Measurements from ENCODE around the gene CDH12. TPM values are rescaled to one million over a fixed set of nuclear protein-coding genes. Genes with fewer than 3 reads are reported as not detected.

CDH12 gene
- total RNA-seq, 1 donor from 2014 or later: 23.5 TPM

- TF ChIP-seq CTCF (IDR thresholded peaks at IDR 0.05; ENCODE audit: partially characterized antibody, unreplicated experiment): no peak
Measured at GRCh38 chr5:22549876-22550671, 303.1 kb downstream of the CDH12 start.

DNA sequence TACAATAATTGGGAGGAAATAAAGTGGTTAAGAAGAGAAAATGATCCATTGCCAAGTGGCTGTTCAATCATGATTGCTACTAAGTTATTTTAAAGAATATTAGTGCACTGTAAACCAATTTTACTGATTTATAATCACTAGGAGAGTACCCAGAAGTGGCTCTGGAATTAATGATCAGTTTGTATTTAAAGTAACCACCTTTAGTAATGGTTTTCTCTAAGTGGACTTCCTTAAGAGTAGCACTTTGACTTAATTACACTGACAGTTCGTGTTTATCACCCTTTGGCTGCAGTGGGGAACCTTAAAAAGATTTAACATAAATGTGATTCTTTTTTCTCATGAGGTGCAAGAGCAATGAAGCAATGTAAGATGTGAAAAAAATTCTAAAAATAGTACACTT, 310.8 kb downstream of the CDH12 start:
- no peak for DNase-seq
- no peak for TF ChIP-seq CTCF (IDR thresholded peaks at IDR 0.05; ENCODE audit: partially characterized antibody, unreplicated experiment)
- no peak overlapping the region for H3K4me3 Mint-ChIP-seq (ENCODE audit: unreplicated experiment)
- no peaks in the 10 kb centered on the region for H3K27me3 Mint-ChIP-seq (ENCODE audit: unreplicated experiment)
- no peaks in the 10 kb centered on the region for H3K9me3 Mint-ChIP-seq (ENCODE audit: unreplicated experiment)
- peaks cover 2% of the 10 kb centered on the region for H3K36me3 Mint-ChIP-seq (ENCODE audit: unreplicated experiment)
- H3K4me1 Mint-ChIP-seq (ENCODE audit: low read depth, unreplicated experiment): no peaks in the 10 kb centered on the region
- no peak overlapping the region for H3K27ac Mint-ChIP-seq (ENCODE audit: unreplicated experiment)

More at GRCh38 chr5:22549876-22550671, 303.1 kb downstream of the CDH12 start:
- no peak for DNase-seq
- no peaks in the 10 kb centered on the region for H3K27me3 Mint-ChIP-seq (ENCODE audit: unreplicated experiment)
- no peak overlapping the region for H3K4me3 Mint-ChIP-seq (ENCODE audit: unreplicated experiment)
- H3K27ac Mint-ChIP-seq (ENCODE audit: unreplicated experiment): no peak overlapping the region
- no peaks in the 10 kb centered on the region for H3K36me3 Mint-ChIP-seq (ENCODE audit: unreplicated experiment)
- no peaks in the 10 kb centered on the region for H3K9me3 Mint-ChIP-seq (ENCODE audit: unreplicated experiment)
- no peaks in the 10 kb centered on the region for H3K4me1 Mint-ChIP-seq (ENCODE audit: low read depth, unreplicated experiment)

- no peak for DNase-seq
- no peak overlapping the region for H3K27ac Mint-ChIP-seq (ENCODE audit: unreplicated experiment)
- TF ChIP-seq CTCF (IDR thresholded peaks at IDR 0.05; ENCODE audit: partially characterized antibody, unreplicated experiment): no peak
- no peaks in the 10 kb centered on the region for H3K4me1 Mint-ChIP-seq (ENCODE audit: low read depth, unreplicated experiment)
- H3K27me3 Mint-ChIP-seq (ENCODE audit: unreplicated experiment): no peaks in the 10 kb centered on the region
- H3K9me3 Mint-ChIP-seq (ENCODE audit: unreplicated experiment): no peaks in the 10 kb centered on the region
- no peak overlapping the region for H3K4me3 Mint-ChIP-seq (ENCODE audit: unreplicated experiment)
- peaks cover 5% of the 10 kb centered on the region for H3K36me3 Mint-ChIP-seq (ENCODE audit: unreplicated experiment)
Measured at GRCh38 chr5:22541037-22541436, 312.1 kb downstream of the CDH12 start.

GRCh38 chr5:22539762-22540161, 313.4 kb downstream of the CDH12 start:
- no peak for TF ChIP-seq CTCF (IDR thresholded peaks at IDR 0.05; ENCODE audit: partially characterized antibody, unreplicated experiment)
- Mint-ChIP-seq H3K4me1 (ENCODE audit: low read depth, unreplicated experiment) (no peaks in the 10 kb centered on the region), H3K27me3 (ENCODE audit: unreplicated experiment) (no peaks in the 10 kb centered on the region), H3K9me3 (ENCODE audit: unreplicated experiment) (no peaks in the 10 kb centered on the region), H3K27ac (ENCODE audit: unreplicated experiment) (no peak overlapping the region), H3K36me3 (ENCODE audit: unreplicated experiment) (peaks cover 5% of the 10 kb centered on the region), H3K4me3 (ENCODE audit: unreplicated experiment) (no peak overlapping the region)
- DNase-seq: no peak

DNA sequence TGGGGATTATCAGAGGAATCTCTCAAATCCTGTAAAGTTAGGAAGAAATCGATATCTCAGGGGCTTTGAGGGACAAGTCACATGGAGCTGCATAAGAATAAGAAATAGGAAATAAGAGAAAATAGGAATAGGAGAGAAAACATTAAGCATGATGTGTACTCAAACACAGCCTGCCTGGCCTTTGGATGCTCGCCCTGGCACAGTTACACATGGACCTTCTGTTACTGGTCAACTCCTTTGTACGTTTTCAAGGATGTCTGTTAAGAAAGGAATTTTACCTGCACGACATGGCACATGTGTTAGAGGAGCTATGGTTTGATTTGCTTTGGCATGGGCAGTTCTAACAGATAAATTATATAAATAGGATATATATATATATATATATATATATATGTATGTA, 321.2 kb downstream of the CDH12 start:
- no peaks in the 10 kb centered on the region for H3K9me3 Mint-ChIP-seq (ENCODE audit: unreplicated experiment)
- peaks cover 2% of the 10 kb centered on the region for H3K27me3 Mint-ChIP-seq (ENCODE audit: unreplicated experiment)
- no peak overlapping the region for H3K4me3 Mint-ChIP-seq (ENCODE audit: unreplicated experiment)
- no peak for TF ChIP-seq CTCF (IDR thresholded peaks at IDR 0.05; ENCODE audit: partially characterized antibody, unreplicated experiment)
- no peak for DNase-seq
- H3K27ac Mint-ChIP-seq (ENCODE audit: unreplicated experiment): no peak overlapping the region
- no peaks in the 10 kb centered on the region for H3K36me3 Mint-ChIP-seq (ENCODE audit: unreplicated experiment)
- peaks cover 4% of the 10 kb centered on the region for H3K4me1 Mint-ChIP-seq (ENCODE audit: low read depth, unreplicated experiment)
